ENCODE results near the gene SEC62.
"Not testable (repeated sequence)": the region's sequence is repeated elsewhere in the genome, so short reads cannot be mapped to it uniquely, and the experiment has no call there.

The SEC62 gene

DNA sequence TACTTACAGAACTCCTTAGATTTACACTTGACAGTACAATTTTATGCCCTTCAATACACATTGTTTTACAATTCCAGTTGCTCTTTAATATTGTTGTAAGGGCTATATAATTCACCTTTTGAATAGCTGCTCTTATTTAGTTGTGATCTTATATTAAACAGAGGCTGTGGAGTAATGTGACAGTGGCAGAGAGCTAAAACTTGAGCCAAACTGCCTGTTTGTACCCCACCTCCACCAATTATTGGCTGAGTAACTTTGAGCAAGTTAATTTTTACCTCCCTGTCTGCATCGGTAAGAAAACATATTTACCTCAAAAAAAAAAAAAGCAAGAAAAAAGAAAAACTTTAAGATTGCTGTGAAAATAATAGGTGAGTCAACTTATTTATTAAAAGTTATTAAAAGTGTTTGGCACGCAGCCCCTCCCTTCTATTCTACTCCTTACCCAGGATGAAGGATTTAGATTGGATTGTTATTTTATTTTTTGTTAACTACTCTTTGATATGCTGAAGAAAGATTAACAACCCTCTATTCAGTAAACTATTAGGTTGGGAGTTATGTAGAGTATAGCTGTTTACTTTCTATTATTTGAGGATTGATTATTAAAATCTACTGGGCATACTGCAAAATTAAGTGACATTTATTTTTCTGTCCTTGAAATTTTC is 1.7 kb downstream of the SEC62 start:
- no peak for DNase-seq

DNA sequence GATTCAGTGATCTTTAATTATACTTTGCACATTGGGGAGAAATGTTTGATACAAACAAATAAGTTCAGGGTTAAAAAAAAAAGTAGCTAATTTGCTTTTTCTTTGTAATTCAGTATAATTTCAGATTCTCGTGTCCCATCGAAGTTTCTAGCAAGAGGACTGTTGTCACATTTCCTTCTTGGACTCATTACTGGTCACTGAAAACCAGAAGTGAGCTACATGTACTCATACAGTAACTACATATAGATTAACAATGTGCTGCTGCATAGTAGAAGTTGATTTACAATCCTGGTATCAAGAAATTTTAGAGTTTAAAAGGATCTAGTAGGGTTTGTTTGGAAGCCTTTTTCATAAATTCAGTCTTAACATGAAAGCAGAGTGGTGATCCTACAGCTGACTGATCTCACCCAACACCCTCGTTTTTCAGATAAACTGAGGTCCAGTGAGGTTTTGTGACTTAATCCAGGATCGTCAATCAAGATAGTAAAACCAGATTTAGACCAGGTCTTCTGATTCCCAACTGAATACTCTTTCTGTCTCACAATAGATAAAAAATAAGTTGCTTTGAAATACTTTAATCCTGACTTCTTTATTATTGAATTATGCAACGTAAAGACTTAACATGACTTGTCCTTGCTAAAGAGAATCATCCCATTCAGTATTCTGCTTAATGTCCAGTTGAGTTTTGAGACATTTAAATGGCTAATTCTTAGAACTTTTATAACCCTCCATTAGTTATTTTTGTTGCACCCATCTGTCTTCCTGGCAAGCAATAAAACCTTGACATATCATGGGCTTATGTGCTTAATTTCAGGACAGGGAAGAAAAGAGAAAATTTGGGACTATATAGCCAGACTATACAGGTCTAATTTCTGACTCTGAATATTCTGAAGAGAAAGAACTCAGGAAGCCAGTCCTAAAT is 2.8 kb downstream of the SEC62 start:
- no peak for DNase-seq

DNA sequence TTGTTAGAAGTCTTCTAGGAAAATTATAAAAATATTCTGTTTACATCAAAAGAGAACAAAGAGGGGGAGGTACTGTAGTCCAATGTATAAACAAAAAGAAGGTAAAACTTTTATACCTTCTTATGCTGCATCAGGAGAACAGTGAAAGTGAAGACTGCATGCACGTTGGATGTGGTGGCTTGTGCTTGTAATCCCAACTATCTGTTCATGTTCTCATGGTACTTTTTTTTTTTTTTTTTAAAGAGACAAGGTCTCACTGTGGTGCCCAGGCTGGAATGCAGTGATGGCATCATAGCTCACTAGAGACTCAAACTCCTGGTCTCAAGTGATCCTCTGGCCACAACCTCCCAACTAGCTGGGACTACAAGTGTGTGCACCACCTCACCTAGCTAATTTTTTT is 4.2 kb downstream of the SEC62 start:
- DNase-seq: no peak

DNA sequence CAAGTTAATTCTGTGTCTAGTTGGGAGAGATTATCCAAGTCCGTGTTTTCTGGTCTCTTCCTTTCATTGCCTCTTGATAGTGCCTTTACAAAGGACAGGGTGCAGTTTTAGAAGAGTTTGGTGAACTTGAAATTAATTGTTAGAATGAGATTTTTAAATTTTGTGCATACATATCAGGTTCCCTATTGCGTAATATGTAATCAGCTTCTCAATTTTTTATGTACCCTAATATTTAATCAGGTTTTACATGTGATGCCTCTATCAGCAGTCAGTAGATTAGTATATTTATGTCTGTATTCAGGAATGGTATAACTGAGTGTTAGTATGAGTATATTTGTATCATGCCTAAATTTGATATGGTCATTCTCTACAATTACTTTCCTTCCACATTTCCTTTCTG is 4.9 kb downstream of the SEC62 start:
- DNase-seq: no peak

DNA sequence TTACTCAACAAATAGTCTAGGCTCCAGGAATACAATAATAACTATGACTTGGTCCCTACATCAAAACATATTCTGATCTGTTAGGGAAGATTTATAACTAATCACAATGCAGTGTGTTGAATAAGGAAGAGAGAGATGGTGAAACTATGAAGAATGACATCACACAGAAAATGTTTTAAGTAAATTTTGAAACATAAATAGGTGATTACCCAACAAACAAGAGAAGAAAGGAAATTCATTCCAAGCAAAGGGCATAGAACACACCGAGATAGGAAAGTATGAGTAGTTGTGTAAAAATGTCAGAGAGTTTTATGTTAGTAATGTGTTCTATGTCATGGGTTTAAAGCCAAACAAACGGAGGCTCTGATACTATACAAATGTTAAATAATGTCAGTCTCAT is 13.4 kb downstream of the SEC62 start:
- DNase-seq: no peak

DNA sequence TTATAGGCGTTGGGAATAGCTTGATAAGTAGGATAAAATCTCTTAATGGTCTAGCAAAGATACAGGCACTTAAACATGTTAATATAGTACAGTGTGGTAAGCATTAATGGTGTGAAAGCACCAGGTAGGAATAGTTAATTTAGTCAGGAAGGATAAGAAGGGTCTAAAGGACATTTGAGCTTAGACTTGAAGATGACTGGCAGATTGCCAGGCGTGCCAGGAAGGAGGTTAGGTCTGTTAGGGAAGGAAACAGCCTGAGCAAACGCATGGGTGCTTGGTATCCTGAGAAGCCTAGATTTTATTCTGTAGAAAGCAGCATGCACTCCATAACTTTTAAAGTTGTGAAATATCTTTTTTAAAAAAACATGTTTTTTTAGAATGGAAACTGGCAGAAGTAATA is 17.7 kb downstream of the SEC62 start:
- no peak for DNase-seq

DNA sequence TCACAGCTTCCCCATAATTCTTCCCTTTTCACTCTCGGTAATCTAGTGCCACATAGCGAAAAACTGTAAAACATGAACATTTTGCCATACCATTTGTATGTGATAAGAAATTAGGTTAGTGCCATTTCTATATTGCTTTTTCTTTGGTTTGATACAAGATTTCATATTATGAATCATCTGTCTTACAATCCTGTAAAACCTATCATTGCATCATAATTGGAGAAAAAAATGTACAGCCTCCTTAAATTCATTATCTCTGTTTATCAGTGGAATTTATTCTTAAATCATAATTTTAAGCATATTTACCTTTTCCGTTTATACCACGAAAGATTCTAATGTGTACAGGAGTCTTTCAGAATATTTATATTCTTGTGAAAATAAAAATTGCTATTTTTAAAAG is 23.8 kb downstream of the SEC62 start:
- no peak for DNase-seq

DNA sequence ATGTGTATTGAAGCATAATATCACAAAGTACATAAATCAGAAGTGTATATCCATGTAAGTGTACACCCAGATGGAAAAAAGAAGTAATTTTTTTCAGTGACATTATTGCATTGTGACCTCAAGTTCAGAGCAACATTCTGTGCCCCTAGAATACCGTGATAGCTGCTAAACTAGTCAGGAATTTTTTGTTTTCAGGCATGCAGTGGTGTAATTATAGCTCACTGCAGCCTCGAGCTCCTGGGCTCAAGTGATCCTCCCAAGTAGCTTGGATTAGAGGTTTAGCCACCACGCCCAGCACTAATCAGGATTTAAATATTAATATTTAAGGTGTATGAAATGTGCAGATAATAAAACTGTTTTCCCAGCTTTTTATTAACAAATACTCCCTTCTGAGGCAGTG is 25.5 kb downstream of the SEC62 start:
- DNase-seq: no peak

DNA sequence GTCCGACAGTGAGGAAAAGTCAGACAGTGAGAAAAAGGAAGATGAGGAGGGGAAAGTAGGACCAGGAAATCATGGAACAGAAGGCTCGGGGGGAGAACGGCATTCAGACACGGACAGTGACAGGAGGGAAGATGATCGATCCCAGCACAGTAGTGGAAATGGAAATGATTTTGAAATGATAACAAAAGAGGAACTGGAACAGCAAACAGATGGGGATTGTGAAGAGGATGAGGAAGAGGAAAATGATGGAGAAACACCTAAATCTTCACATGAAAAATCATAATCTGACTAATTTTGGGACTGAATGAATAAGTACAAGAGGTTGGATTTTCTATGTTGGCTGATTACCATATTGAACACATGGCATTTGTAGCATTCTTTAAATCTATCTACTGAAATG is 26.2 kb downstream of the SEC62 start:
- no peak for DNase-seq

DNA sequence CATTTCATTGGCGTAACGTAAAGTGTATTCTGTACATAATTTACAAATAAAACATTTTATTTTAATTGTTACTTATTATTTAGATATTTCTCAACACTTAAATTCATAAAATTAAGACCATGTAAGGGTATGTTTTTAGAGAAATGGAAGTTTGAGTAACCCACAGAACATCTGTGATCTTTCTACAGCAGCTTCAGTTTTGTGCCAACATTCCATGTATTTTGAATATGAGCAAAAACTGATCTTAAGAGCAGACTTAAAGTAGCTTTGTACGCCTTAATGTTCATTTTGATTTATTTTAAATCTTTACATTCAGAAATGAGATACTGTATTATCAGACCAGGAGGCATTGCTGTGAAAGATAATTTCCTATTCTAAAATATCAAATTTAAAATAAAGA is 27.2 kb downstream of the SEC62 start:
- DNase-seq: no peak

DNA sequence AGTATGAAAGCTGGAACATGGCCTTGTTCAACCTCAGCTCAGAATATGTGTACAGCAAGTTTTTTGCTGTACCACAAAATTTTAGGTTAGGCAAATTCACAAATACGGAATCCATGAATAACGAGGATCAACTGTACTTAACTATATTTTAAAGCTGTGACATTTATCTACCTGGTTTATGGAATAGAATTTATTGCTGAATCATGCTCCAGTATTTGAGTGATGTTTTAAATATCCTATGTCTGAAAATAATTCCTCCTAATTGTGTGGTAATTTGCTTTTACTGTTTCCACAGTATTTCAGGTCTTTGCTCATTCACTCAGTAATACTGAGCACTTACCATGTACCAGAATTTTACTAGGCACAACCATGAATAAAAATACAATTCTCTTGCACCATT is 29.5 kb downstream of the SEC62 start:
- DNase-seq: no peak

DNA sequence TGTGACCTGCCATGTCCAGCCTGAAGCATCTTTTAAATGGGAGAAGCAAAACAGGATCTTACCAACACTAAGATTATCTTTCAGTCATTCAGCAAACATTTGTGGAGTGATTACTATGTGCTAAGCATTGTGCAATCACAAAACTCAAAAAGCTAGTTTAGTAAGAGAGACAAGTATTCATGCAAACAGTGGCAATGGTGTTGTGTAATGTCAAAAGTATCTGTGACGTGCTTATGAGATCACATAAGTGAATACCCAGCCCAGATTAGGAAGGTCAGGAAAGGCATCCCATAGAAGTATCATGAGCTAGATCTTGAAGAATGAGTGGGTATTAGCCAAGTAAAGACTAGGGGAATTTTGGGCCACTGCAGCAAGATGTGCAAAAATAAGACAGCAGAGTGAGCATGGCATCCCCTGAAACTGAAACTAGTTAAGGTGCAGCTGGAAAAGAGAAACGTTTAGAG is 32.1 kb downstream of the SEC62 start:
- DNase-seq: no peak

DNA sequence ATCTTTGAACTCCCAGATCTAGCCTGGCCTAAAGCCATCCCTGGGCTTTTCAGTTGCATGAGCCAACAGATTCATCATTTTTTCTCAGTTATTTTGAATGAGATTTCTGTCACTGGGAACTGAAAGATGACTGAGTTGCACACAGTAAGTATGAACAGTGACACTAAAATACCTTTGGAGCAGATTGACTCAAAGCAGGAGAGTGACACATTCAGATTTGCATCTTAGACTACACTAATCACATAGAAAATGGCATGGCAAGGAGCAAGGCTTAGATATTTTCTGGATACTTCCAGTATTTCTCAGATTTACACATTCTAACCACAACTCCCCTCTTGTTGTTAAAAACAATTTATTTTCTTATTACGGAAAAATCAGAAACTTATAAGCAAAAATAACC is 32.8 kb downstream of the SEC62 start:
- no peak for DNase-seq

DNA sequence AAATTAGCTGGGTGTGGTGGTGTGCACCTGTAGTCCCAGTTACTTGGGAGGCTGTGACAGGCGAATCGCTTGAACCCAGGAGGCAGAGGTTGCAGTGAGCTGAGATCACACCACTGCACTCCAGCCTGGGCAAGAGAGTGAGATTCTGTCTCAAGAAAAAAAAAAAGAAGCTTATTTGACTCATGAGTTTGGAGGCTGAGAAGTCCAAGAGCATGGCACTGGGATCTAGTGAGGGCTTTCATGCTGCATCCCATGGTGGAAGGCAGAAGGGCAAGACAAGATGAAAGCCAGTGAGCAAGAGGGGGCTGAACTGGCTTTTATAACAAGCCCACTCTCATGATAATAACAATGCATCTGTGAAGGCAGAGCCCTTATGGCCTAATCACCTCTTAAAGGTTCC is 33.4 kb downstream of the SEC62 start:
- no peak for DNase-seq

DNA sequence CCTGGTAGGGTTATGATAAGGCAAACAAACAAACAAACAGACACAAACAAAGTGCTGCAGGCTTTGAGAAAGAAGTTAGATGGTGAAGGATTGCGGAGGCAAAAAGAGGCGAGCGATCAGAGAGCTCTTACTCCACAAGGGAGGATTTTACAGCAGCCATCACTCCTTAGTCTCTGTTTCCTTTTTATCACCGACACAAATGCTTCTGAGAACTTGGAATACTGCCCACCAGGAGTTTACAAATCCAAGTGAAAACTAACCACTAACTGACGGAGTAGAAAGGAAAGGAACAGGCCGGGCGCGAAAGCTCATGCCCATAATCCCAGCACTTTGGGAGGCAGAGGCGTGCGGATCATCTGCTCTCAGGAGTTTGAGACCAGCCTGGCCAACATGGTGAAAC is 35.6 kb downstream of the SEC62 start:
- DNase-seq: no peak

DNA sequence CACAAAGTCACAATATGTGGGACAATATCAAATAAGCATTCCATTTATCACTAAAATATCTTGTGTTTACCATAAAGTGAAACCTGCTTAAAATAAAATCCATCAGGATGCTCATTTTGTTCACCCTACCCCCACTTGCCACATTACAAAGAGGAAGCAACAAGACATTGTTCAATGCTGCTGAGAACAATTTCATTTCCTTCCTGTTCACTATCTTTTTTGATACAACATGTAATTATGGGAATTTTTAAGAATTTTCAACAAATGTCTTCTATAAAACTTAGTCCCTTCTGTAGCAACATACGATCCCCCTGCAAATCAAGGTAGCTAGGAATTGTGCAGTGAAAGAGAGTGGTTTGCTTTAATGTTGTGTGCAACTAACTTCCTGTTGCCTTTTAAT is 36.3 kb downstream of the SEC62 start:
- peak; percentile 8 for DNase-seq

DNA sequence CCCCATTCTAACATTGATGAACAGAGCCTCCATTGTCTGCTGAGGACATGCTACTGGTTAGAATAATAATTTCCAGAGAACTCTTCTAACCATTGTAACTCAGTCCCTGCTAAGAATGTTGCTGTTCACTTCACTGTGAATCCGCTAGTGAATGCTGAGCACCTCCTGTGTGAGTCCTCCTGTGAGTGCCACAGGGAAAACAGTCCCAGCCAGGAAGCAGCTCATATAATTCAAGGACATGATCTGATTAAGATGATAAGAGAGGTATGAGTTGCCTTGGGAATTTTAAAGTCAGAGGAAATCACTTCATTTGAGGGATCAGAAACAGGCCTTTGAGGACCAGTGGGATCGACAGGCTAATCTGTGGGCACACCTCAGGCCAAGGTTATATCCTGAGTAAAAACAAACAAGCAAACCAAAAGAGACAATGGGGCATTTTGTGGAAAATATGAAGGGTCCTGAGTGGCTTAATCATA is 37.3 kb downstream of the SEC62 start:
- no peak for DNase-seq

DNA sequence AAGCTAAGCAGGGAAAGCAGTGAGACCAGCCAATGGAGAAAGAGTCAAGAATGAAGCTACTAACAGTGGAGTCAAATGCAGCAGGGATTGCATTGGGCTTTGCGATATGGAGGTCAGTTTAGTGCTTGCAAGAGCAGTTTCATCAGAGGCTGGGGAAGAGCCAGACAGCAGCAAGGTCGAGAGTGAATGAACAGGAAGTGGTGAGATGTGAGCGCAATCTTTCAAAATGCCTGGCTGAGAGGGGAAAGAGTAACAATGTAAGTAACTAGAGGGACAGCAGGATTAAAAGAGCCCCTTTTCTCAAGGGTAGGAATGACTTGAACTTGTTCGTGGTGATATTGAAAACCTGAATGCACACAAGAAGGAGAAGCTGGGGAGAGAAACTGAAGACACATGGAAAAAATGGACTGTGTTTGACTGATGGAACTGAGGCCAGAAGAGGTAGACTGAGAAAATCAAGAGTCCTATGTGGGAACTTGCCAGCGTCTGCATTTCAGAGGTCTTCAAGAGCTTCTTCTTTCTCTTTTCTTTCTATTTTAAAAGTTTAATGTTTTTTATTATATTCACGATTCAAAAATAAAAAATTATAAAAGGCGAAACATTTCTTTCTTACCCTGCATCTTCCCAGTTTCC is 40.5 kb downstream of the SEC62 start:
- DNase-seq: peak; percentile 79

DNA sequence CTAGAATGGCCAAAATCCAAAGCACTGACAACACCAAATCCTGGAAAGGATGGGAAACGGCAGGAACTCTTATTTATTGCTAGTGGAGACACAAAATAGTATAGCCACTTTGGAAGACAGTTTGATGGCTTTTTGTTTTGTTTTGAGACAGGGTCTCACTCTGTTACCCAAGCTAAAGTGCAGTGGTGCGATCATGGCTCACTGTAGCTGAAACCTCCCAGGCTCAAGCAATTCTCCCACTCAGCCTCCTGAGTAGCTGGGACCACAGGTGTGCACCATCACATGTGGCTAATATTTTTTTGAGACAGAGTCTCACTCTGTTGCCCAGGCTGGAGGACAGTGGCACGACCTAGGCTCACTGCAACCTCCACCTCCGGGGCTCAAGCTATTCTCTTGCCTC is 43.9 kb downstream of the SEC62 start:
- DNase-seq: no peak

DNA sequence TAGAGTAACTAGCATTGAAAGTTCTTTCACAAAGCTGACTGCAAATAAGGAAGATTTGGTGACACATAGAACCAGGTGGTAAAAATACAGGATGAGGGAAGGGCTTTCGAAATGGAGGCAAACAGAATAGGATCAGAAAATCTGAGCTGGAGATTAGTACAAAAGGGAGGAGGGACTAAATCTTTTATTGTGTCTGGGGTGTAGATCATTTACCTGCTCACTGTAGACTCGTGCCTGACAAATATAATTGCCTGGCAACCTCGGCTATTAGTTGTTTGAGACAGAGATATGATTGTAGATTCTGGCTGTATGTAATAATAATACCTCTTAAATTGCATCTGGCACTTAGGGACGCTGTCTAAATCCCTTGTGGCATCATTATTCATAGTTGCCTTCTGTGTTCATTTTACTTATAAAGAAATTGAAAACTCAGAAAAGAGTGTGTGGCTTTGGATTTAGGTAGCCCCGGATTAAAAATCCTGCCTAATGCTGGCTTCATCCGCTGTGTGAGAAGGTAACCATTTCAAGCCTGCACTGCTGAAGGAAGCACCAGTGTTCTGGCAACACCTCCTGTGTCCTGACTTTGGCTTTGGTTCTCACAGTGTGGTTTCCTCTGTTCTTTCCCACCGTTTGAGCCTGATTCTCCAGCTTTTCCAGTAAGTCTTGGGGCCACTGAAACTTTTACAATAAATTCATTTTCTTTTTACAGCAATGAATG is 46.2 kb downstream of the SEC62 start:
- DNase-seq: no peak

DNA sequence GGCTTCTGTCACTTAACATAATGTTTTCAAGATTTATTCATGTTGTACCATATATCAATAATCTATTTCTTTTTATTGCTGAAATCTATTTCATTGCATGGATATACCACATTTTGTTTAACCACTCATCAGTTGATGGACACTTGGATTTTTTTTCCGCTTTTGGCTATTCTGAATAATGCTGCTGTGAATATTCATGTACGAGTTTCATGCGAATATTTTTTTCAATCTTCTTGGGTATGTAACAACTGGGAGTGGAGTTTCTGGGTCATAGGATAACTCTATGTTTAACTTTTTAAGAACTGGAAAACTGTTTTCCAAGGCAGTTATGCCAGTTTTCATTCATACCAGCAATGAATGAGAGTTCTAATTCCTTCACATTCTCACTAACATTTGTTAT is 49.5 kb downstream of the SEC62 start:
- no peak for DNase-seq

DNA sequence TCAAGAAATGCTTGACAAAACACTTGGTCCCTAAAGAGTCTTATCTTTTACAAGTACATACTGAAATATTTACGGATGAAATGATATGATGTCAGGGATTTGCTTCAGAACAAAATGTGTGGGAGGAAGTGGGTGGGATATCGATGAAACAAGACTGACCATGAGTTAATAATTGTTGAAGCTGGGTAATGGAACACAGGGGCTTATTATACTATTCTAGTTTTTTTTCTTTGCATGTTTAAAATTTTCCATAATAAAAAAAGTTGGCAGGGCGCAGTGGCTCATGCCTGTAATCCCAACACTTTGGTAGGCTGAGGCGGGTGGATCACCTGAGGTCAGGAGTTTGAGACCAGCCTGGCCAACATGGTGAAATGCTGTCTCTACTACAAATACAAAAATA is 52.7 kb downstream of the SEC62 start:
- DNase-seq: not testable (repeated sequence)

DNA sequence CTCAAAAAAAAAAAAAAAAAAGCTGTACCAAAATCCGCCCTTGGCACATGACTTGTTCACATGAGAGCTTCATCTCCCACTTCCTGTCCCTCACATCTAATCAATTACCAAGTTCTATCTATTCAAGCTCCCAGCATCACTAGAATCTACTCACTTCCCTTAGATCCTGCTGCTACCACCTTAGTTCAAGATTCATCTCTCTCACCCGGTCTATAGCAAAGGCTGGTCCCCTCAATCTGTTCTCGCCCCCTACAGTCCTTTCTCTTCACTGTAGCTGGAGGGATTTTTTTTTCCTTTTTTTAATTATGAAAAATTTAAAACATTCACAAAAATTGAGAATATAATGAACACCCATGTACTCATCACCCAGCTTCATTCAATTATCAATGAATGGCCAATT is 54.5 kb downstream of the SEC62 start:
- DNase-seq: no peak

Data from KG1 (cell line).